A549 (cell line): Measurements from ENCODE around the gene CHIT1. TPM values are rescaled to one million over a fixed set of nuclear protein-coding genes. Genes with fewer than 3 reads are reported as not detected.

ENCODE experiments used
- ATAC-seq, 2 experiments: fragments of 200-7000 bp in 1 of 2; fragments of >200 bp in 1 of 2; cut with Nextera tagmentation in 1 of 2; cut with Tn5 transposase in 1 of 2; 3 replicates each; pipeline versions ENCODE4 v1.8.0 to v1.9.1; 2018 to 2020; ENCODE audit warnings: mild to moderate bottlenecking in 1 of 2, moderate library complexity in 1 of 2
- CTCF ChIA-PET: fragments of 300-600 bp; sonication (Branson Sonifier 250); formaldehyde crosslinking; extraction: SDS; loops from one replicate; lab custom pipeline; 2021; ENCODE audit warnings: antibody characterized with exemption, inconsistent platforms; lab: Yijun Ruan, JAX
- POLR2A ChIA-PET: fragments of 350-600 bp; formaldehyde crosslinking; extraction: SDS; loops from one replicate; lab custom pipeline; 2021; ENCODE audit warnings: antibody characterized with exemption, inconsistent platforms; lab: Yijun Ruan, JAX
- DNase-seq, 2 experiments: peaks; one replicate each; pipeline versions ENCODE4 v3.0.0 to v3.0.0-alpha.2; 2011 to 2016; ENCODE audit warnings: low read depth in 1 of 2, low spot score in 1 of 2
- FAIRE-seq: peaks from 2 replicates; lab custom pipeline; 2011; peaks lifted over from hg19 to GRCh38; lab: Jason Lieb, UNC
- H3K27ac ChIP-seq, 2 experiments: fragments of >200 bp; sonication (Bioruptor Twin); formaldehyde crosslinking; 3 replicates each; pipeline ENCODE4 v1.5.1; 2016 to 2017
- H3K4me1 ChIP-seq: fragments of >200 bp; sonication (Bioruptor Twin); formaldehyde crosslinking; 3 replicates; pipeline ENCODE4 v1.6.1; 2016
- H3K4me2 ChIP-seq: fragments of >200 bp; sonication (Bioruptor Twin); formaldehyde crosslinking; 3 replicates; pipeline ENCODE4 v1.6.1; 2016
- H3K4me3 ChIP-seq: fragments of >200 bp; sonication (Bioruptor Twin); formaldehyde crosslinking; 3 replicates; pipeline ENCODE4 v1.5.1; 2016
- H3K9me3 ChIP-seq: fragments of >200 bp; sonication (Bioruptor Twin); formaldehyde crosslinking; 3 replicates; pipeline ENCODE4 v1.6.1; 2016
- CBX2 ChIP-seq: fragments of 200-600 bp; sonication (generic); IDR thresholded peaks from 2 replicates; pipeline ENCODE4 v1.6.1; 2016; ENCODE audit warnings: low read depth, mild to moderate bottlenecking, borderline replicate concordance
- CEBPB ChIP-seq, 2 experiments: fragments of >200 bp in 1 of 2; sonication (Bioruptor Twin) in 1 of 2; formaldehyde crosslinking in 1 of 2; IDR thresholded peaks; 2 replicates each; pipeline ENCODE4 v1.6.1; 2012 to 2016
- E2F6 ChIP-seq: IDR thresholded peaks from 2 replicates; pipeline ENCODE4 v1.6.1; 2012; ENCODE audit warnings: low read depth, borderline replicate concordance
- EHMT2 ChIP-seq: fragments of 200-600 bp; sonication (generic); IDR thresholded peaks from 2 replicates; pipeline ENCODE4 v1.6.1; 2016; ENCODE audit warnings: antibody characterized with exemption, low read depth, mild to moderate bottlenecking, moderate library complexity
- HES2 ChIP-seq: fragments of >200 bp; sonication (Bioruptor Twin); formaldehyde crosslinking; IDR thresholded peaks from 2 replicates; pipeline ENCODE4 v1.6.1; 2016
- HEYL ChIP-seq: fragments of 250-450 bp; sonication (Bioruptor Pico); IDR thresholded peaks from 2 replicates; pipeline ENCODE4 v1.8.0; 2021; ENCODE audit warnings: mild to moderate bottlenecking, moderate library complexity
- HOXA7 ChIP-seq: fragments of 250-450 bp; sonication (Bioruptor Pico); IDR thresholded peaks from 2 replicates; pipeline ENCODE4 v1.5.0; 2020; ENCODE audit warnings: mild to moderate bottlenecking, moderate library complexity
- HOXB13 ChIP-seq: fragments of 250-450 bp; sonication (Bioruptor Pico); IDR thresholded peaks from 2 replicates; pipeline ENCODE4 v1.5.0; 2020; ENCODE audit warnings: low read depth, mild to moderate bottlenecking, moderate library complexity
- HOXB5 ChIP-seq: fragments of 250-450 bp; sonication (Bioruptor Pico); IDR thresholded peaks from 2 replicates; pipeline ENCODE4 v1.5.0; 2020; ENCODE audit warnings: mild to moderate bottlenecking, moderate library complexity
- JUN ChIP-seq, 2 experiments: fragments of >200 bp; sonication (Bioruptor Twin); formaldehyde crosslinking; IDR thresholded peaks; 2 replicates in 1 of 2; 3 replicates in 1 of 2; pipeline ENCODE4 v1.6.1; 2016 to 2017
- KDM1A ChIP-seq: fragments of 200-600 bp; sonication (generic); IDR thresholded peaks from 2 replicates; pipeline ENCODE4 v1.6.1; 2016; ENCODE audit warnings: low read depth, mild to moderate bottlenecking
- MAX ChIP-seq: IDR thresholded peaks from 2 replicates; pipeline ENCODE4 v1.6.1; 2012
- MAZ ChIP-seq: fragments of 150-350 bp; IDR thresholded peaks from 2 replicates; pipeline ENCODE4 v1.6.1; 2014; ENCODE audit warnings: antibody characterized with exemption, low read depth, low read length, borderline replicate concordance
- PHF8 ChIP-seq: fragments of 200-600 bp; sonication (generic); IDR thresholded peaks from 2 replicates; pipeline ENCODE4 v1.6.1; 2016; ENCODE audit warnings: low read depth, mild to moderate bottlenecking, antibody characterized with exemption, moderate library complexity, borderline replicate concordance
- POLR2A ChIP-seq: IDR thresholded peaks from 2 replicates; pipeline ENCODE4 v1.6.1; 2012; ENCODE audit warnings: mild to moderate bottlenecking, low read length
- POLR2AphosphoS2 ChIP-seq: conservative IDR thresholded peaks from 2 replicates; pipeline ENCODE4 v1.6.1; 2012; ENCODE audit warnings: low read length, improper control_type of control experiment, inconsistent platforms
- RAD21 ChIP-seq, 2 experiments: fragments of >200 bp in 1 of 2; sonication (Bioruptor Twin) in 1 of 2; formaldehyde crosslinking in 1 of 2; IDR thresholded peaks in 1 of 2; conservative IDR thresholded peaks in 1 of 2; 2 replicates in 1 of 2; 3 replicates in 1 of 2; pipeline ENCODE4 v1.6.1; 2012 to 2018; ENCODE audit warnings: inconsistent platforms in 1 of 2
- RARB ChIP-seq: fragments of 250-450 bp; sonication (Bioruptor Pico); IDR thresholded peaks from 2 replicates; pipeline ENCODE4 v1.8.0; 2021; ENCODE audit warnings: mild to moderate bottlenecking, moderate library complexity
- SMC3 ChIP-seq: fragments of >200 bp; sonication (Bioruptor Twin); formaldehyde crosslinking; IDR thresholded peaks from 3 replicates; pipeline ENCODE4 v1.6.1; 2018; ENCODE audit warnings: inconsistent platforms
- SREBF2 ChIP-seq: fragments of 450-650 bp; IDR thresholded peaks from 2 replicates; pipeline ENCODE4 v1.6.1; 2014; ENCODE audit warnings: mild to moderate bottlenecking, moderate library complexity
- TFCP2L1 ChIP-seq: fragments of 250-450 bp; sonication (Bioruptor Pico); IDR thresholded peaks from 2 replicates; pipeline ENCODE4 v1.5.0; 2021; ENCODE audit warnings: mild to moderate bottlenecking
- ZFP36 ChIP-seq: fragments of 450-650 bp; IDR thresholded peaks from 2 replicates; pipeline ENCODE4 v1.6.1; 2014; ENCODE audit warnings: borderline replicate concordance; ENCODE audit not compliant: partially characterized antibody
- ZSCAN20 ChIP-seq: fragments of 250-450 bp; sonication (Bioruptor Pico); IDR thresholded peaks from 2 replicates; pipeline ENCODE4 v1.8.0; 2022; ENCODE audit warnings: mild to moderate bottlenecking, moderate library complexity
- WGBS: methylation state at CpG from one replicate; pipeline ENCODE4 v1.1.6; 2017; ENCODE audit errors: missing lambda C conversion rate; 5-methylcytosine and 5-hydroxymethylcytosine counted together
- polyA plus RNA-seq, 4 experiments: library from polyadenylated mRNA; depleted of rRNA in 3 of 4; stranded (reverse); fragments of >200 nt; fragmentation: RNase III in 1 of 4; extraction: RNeasy Plus Mini Kit Qiagen cat#74134 plus additional on column Dnase treatment in 1 of 4; gene quantifications; 2 replicates in 3 of 4; 3 replicates in 1 of 4; pipeline ENCODE4 v1.2.3, GENCODE V29; 2011 to 2017
- TF ChIP-seq, protein P1 (sequence below): fragments of >200 bp; sonication (Bioruptor Twin); formaldehyde crosslinking; IDR thresholded peaks from 3 replicates; pipeline ENCODE4 v1.5.1; 2016
- TF ChIP-seq, protein P2 (sequence below): fragments of 200-600 bp; sonication (generic); IDR thresholded peaks from 2 replicates; pipeline ENCODE4 v1.6.1; 2016; ENCODE audit warnings: antibody characterized with exemption, mild to moderate bottlenecking, moderate library complexity

The CHIT1 gene
- polyA plus RNA-seq, 2 of the 4 experiments (the other 2 are of a cell fraction): not detected

- ChIA-PET POLR2A (interaction anchor here (0.5 to 2.1 kb wide), 4 partner anchors 39 to 576 kb away, joined by 3 to 8 read pairs (median 5); no protein-coding TSS in a partner anchor), CTCF (interaction anchor here (0.6 to 21.3 kb wide), 92 partner anchors 8 to 961 kb away, joined by 3 to 510 read pairs (median 6); partner anchors contain the start of genes ADORA1, ATP2B4, BTG2 and FMOD)
- Histone ChIP-seq H3K27ac (peak overlapping the region; percentile 85 to 91), H3K4me1 (peaks cover 7% of the 10 kb centered on the region; the same call in 1 of the 3 replicates), H3K4me3 (peak overlapping the region; percentile 53), H3K9me3 (no peaks in the 10 kb centered on the region), H3K4me2 (peak overlapping the region; percentile 68)
- WGBS: 78% methylated on average over 15 of the region's 15 CpGs
- DNase-seq (no peak), FAIRE-seq (no peak), ATAC-seq (no peak; a peak in 1 of 6 replicates)
- TF ChIP-seq CBX2 (no peak), MAX (no peak), PHF8 (no peak), E2F6 (no peak), EHMT2 (no peak), KDM1A (no peak), ZFP36 (no peak), POLR2AphosphoS2 (no peak), TFCP2L1 (CRISPR knock-in tag) (no peak), SREBF2 (no peak), MAZ (no peak), CEBPB (IDR thresholded peaks at IDR 0.05) (no peak), RAD21 (conservative IDR thresholded peaks at IDR 0.05 in 1 of 2, IDR thresholded peaks at IDR 0.05 in 1 of 2) (no peak), ZSCAN20 (CRISPR knock-in tag) (no peak), HEYL (no peak), SMC3 (no peak), HES2 (no peak), HOXB13 (CRISPR knock-in tag) (no peak)
- TF ChIP-seq, protein P1, sequence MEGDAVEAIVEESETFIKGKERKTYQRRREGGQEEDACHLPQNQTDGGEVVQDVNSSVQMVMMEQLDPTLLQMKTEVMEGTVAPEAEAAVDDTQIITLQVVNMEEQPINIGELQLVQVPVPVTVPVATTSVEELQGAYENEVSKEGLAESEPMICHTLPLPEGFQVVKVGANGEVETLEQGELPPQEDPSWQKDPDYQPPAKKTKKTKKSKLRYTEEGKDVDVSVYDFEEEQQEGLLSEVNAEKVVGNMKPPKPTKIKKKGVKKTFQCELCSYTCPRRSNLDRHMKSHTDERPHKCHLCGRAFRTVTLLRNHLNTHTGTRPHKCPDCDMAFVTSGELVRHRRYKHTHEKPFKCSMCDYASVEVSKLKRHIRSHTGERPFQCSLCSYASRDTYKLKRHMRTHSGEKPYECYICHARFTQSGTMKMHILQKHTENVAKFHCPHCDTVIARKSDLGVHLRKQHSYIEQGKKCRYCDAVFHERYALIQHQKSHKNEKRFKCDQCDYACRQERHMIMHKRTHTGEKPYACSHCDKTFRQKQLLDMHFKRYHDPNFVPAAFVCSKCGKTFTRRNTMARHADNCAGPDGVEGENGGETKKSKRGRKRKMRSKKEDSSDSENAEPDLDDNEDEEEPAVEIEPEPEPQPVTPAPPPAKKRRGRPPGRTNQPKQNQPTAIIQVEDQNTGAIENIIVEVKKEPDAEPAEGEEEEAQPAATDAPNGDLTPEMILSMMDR: no peak
Observed at GRCh38 chr1:203267912-203268311, 38.4 kb upstream of the CHIT1 start.

DNA sequence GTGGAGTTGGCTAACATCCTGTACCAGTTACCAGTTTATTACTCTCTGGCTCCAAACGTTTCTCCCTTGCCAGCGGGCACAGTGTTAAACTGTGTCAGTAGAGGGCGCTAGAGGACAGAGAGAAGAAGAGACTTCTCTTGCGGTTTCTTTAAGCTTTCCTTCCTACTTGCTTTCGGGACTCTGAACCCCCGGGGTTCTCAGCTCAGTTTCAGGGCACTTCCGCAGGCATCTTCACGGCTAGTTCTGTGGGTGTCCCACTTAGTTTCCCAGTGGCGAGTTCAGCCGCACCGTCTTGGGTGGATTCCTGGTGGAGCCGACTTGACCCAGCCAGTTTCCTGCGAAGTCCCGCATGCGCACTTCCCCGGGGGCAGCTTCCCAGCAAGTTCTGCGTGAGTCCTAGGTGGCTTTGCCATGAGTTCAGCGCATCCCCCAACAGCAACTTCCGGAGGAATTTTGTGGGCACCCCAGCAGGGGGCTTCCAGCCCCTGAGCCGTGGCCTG lies 37.9 kb upstream of the CHIT1 start:
- no peak for TF ChIP-seq HOXB5
- no peak for TF ChIP-seq JUN (IDR thresholded peaks at IDR 0.05)
- TF ChIP-seq, protein P2, sequence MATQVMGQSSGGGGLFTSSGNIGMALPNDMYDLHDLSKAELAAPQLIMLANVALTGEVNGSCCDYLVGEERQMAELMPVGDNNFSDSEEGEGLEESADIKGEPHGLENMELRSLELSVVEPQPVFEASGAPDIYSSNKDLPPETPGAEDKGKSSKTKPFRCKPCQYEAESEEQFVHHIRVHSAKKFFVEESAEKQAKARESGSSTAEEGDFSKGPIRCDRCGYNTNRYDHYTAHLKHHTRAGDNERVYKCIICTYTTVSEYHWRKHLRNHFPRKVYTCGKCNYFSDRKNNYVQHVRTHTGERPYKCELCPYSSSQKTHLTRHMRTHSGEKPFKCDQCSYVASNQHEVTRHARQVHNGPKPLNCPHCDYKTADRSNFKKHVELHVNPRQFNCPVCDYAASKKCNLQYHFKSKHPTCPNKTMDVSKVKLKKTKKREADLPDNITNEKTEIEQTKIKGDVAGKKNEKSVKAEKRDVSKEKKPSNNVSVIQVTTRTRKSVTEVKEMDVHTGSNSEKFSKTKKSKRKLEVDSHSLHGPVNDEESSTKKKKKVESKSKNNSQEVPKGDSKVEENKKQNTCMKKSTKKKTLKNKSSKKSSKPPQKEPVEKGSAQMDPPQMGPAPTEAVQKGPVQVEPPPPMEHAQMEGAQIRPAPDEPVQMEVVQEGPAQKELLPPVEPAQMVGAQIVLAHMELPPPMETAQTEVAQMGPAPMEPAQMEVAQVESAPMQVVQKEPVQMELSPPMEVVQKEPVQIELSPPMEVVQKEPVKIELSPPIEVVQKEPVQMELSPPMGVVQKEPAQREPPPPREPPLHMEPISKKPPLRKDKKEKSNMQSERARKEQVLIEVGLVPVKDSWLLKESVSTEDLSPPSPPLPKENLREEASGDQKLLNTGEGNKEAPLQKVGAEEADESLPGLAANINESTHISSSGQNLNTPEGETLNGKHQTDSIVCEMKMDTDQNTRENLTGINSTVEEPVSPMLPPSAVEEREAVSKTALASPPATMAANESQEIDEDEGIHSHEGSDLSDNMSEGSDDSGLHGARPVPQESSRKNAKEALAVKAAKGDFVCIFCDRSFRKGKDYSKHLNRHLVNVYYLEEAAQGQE: no peak
- no peak for TF ChIP-seq RARB (CRISPR knock-in tag)
- peak; percentile 77 to 79 for TF ChIP-seq RAD21 (conservative IDR thresholded peaks at IDR 0.05 in 1 of 2, IDR thresholded peaks at IDR 0.05 in 1 of 2)
- no peak for TF ChIP-seq HOXA7 (CRISPR knock-in tag)
- TF ChIP-seq MAX: peak; percentile 37; the same call in 1 of the 2 replicates
- TF ChIP-seq POLR2A: peak; percentile 61
- peak; percentile 63 for TF ChIP-seq SMC3
- TF ChIP-seq, protein P1: peak; percentile 95
- under 1% methylated on average over 19 of the region's 20 CpGs for WGBS
- FAIRE-seq: no peak
- peak; percentile 76 to 83 for ATAC-seq
- ChIA-PET POLR2A (interaction anchor here (0.5 to 2.1 kb wide), 6 partner anchors 38 to 576 kb away, joined by 3 to 8 read pairs (median 4); partner anchors contain the start of gene BTG2), CTCF (interaction anchor here (0.6 to 21.3 kb wide), 97 partner anchors 8 to 962 kb away, joined by 3 to 510 read pairs (median 5); partner anchors contain the start of genes ADORA1, ATP2B4, BTG2 and FMOD)
- H3K4me3 ChIP-seq: peak overlapping the region; percentile 53
- H3K9me3 ChIP-seq: no peaks in the 10 kb centered on the region
- H3K27ac ChIP-seq: peak overlapping the region; percentile 85 to 91
- H3K4me1 ChIP-seq: peaks cover 7% of the 10 kb centered on the region; the same call in 1 of the 3 replicates
- peak overlapping the region; percentile 68 for H3K4me2 ChIP-seq
- DNase-seq: peak; percentile 85 to 89
